ENCODE measurements around the gene ANAPC15. TPM values are rescaled to one million over a fixed set of nuclear protein-coding genes. Genes with fewer than 3 reads are reported as not detected.

ANAPC15 gene
- total RNA-seq, 4 donors from 2014 or later, result 21.5 to 49.6 (median 39.7) TPM

DNA sequence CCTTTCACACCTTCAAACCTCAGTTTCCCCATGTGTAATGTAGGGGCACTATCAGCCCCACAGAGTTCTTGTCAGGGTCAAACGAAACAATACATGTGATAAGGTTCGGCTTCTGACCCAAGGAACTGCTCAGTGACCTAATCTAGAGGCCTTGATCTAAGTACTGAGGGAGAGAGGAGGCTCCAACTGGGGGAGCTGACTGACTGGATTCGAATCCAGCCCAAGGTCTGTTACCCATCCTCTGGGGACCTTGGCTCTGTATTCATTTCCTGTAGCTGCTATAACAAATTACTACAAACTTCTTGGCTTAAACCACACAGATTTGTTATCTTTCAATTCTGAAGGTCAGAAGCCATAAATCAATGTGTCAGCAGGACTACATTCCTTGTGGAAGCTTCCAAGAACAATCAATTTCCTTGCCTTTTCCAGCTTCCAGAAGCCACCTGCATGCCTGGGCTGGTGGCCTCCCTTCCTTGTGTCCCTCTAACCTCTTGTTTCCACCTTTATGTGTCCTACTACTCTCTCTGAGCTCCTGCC is 10.7 kb upstream of the ANAPC15 start:
- H3K27me3 ChIP-seq, result no peaks in the 10 kb centered on the region
- WGBS, 2 donors, result 77 to 83% methylated on average over 3 of the region's 3 CpGs
- TF ChIP-seq, protein P1, sequence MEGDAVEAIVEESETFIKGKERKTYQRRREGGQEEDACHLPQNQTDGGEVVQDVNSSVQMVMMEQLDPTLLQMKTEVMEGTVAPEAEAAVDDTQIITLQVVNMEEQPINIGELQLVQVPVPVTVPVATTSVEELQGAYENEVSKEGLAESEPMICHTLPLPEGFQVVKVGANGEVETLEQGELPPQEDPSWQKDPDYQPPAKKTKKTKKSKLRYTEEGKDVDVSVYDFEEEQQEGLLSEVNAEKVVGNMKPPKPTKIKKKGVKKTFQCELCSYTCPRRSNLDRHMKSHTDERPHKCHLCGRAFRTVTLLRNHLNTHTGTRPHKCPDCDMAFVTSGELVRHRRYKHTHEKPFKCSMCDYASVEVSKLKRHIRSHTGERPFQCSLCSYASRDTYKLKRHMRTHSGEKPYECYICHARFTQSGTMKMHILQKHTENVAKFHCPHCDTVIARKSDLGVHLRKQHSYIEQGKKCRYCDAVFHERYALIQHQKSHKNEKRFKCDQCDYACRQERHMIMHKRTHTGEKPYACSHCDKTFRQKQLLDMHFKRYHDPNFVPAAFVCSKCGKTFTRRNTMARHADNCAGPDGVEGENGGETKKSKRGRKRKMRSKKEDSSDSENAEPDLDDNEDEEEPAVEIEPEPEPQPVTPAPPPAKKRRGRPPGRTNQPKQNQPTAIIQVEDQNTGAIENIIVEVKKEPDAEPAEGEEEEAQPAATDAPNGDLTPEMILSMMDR (IDR thresholded peaks at IDR 0.05), result no peak
- no peak for TF ChIP-seq POLR2A (IDR thresholded peaks at IDR 0.05)
- H3K4me1 ChIP-seq, result peaks cover 23 to 26% of the 10 kb centered on the region in 2 donors
- no peaks in the 10 kb centered on the region for H3K36me3 ChIP-seq
- H3K4me3 ChIP-seq (replicated peaks in 1 of 3), result no peak overlapping the region
- H3K27ac ChIP-seq, result peak overlapping the region; percentile 62 to 90 (median 90)
- DNase-seq, result no peak
- intact Hi-C loops (cut with DNase I), result no loop called here
- no peaks in the 10 kb centered on the region for H3K9me3 ChIP-seq

GRCh38 chr11:72122607-72123006 is 10.1 kb upstream of the ANAPC15 start:
- TF ChIP-seq, protein P1 (IDR thresholded peaks at IDR 0.05), result no peak
- no peak for TF ChIP-seq POLR2A (IDR thresholded peaks at IDR 0.05)
- DNase-seq, result no peak
- Histone ChIP-seq H3K4me3 (replicated peaks in 1 of 3) (no peak overlapping the region), H3K27ac (peak overlapping the region; percentile 62 to 90 (median 90)), H3K27me3 (no peaks in the 10 kb centered on the region), H3K36me3 (no peaks in the 10 kb centered on the region), H3K4me1 (peaks cover 23 to 27% of the 10 kb centered on the region in 2 donors), H3K9me3 (no peaks in the 10 kb centered on the region)
- intact Hi-C loops (cut with DNase I), result no loop called here
- WGBS, 2 donors, result 70 to 88% methylated on average over 1 of the region's 1 CpG

DNA sequence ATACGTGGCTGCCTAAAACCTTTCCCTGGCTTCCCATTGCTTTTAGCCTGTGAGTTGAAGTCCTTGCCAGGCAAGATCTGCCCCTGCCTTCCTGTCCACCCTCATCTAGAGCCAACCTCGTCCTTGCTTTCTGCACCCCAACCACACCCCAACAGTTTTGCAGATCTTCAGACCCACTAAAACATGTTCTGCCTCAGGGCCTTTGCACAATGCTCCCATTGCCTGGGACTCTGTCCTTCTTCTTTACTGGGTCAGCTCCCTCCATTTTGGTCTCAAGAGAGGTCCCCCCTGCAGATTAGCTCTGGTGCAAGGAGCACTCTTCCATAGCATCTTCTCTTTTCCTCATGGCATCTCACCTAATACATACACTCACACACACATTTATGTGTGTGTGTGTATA is 8.4 kb upstream of the ANAPC15 start:
- Histone ChIP-seq H3K4me3 (replicated peaks in 1 of 3) (no peak overlapping the region), H3K27ac (no peak overlapping the region), H3K4me1 (peaks cover 23 to 27% of the 10 kb centered on the region in 2 donors), H3K27me3 (no peaks in the 10 kb centered on the region), H3K36me3 (no peaks in the 10 kb centered on the region), H3K9me3 (no peaks in the 10 kb centered on the region)
- DNase-seq, result no peak
- WGBS, 2 donors, result 48 to 56% methylated on average over 2 of the region's 2 CpGs
- TF ChIP-seq POLR2A (IDR thresholded peaks at IDR 0.05), result no peak
- TF ChIP-seq, protein P1 (IDR thresholded peaks at IDR 0.05), result no peak
- intact Hi-C loops (cut with DNase I), result no loop called here

DNA sequence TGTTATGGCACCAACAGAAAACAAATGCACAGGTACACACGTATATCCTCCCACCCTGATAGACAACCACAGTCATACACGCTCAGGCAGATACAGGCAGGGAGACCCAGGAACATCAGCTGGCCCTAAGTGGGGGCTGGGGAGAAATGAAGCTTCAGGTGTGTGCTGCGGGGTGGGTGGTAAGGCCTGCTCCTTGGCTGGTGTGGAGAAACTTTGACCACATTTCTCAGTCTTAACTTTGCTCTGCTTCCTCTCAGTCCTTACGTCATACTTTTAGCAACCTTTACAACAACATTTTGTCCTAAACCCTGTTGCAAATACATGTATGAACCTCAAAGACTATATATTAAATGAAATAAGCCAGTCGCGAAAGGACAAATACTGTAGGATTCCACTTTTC is 6.7 kb upstream of the ANAPC15 start:
- WGBS, 2 donors, result 81 to 84% methylated on average over 6 of the region's 6 CpGs
- intact Hi-C loops (cut with DNase I), result no loop called here
- H3K27ac ChIP-seq, result peak overlapping the region in 1 of 3 donors; percentile 44
- no peak overlapping the region for H3K4me3 ChIP-seq (replicated peaks in 1 of 3)
- no peaks in the 10 kb centered on the region for H3K9me3 ChIP-seq
- no peaks in the 10 kb centered on the region for H3K27me3 ChIP-seq
- H3K36me3 ChIP-seq, result no peaks in the 10 kb centered on the region
- peaks cover 10 to 18% of the 10 kb centered on the region in 2 donors for H3K4me1 ChIP-seq
- DNase-seq, result no peak
- TF ChIP-seq POLR2A (IDR thresholded peaks at IDR 0.05), result no peak
- TF ChIP-seq, protein P1 (IDR thresholded peaks at IDR 0.05), result no peak

GRCh38 chr11:72116019-72116755 is 3.7 kb upstream of the ANAPC15 start:
- intact Hi-C loops (cut with DNase I), result no loop called here
- DNase-seq, result no peak
- no peak overlapping the region for H3K4me3 ChIP-seq (replicated peaks in 1 of 3)
- H3K9me3 ChIP-seq, result no peaks in the 10 kb centered on the region
- H3K4me1 ChIP-seq, result peaks cover 9 to 18% of the 10 kb centered on the region in 2 donors
- H3K36me3 ChIP-seq, result no peaks in the 10 kb centered on the region
- H3K27me3 ChIP-seq, result no peaks in the 10 kb centered on the region
- WGBS, 2 donors, result 93 to 94% methylated on average over 6 of the region's 6 CpGs
- no peak for TF ChIP-seq POLR2A (IDR thresholded peaks at IDR 0.05)
- TF ChIP-seq, protein P1 (IDR thresholded peaks at IDR 0.05), result no peak
- H3K27ac ChIP-seq, result no peak overlapping the region
